Mesendoderm (in vitro differentiated cells): ENCODE measurements around the gene RNF6.
A peak's percentile ranks its signal among the peaks of the same experiment; 100 is the strongest.
"Not testable (repeated sequence)": the region's sequence is repeated elsewhere in the genome, so short reads cannot be mapped to it uniquely, and the experiment has no call there.

Source experiments
- DNase-seq: peaks from one replicate; pipeline ENCODE4 v3.0.0; 2013
- H2AK5ac ChIP-seq: 2 replicates; pipeline ENCODE4 v1.6.1; 2013; ENCODE audit warnings: low read length, inconsistent platforms
- H2BK120ac ChIP-seq: 2 replicates; pipeline ENCODE4 v1.6.1; 2013; ENCODE audit warnings: low read depth, mild to moderate bottlenecking, low read length, moderate library complexity, mixed read lengths
- H2BK15ac ChIP-seq: replicated peaks from 2 replicates; pipeline ENCODE4 v1.6.1; 2013; ENCODE audit warnings: low read depth, mild to moderate bottlenecking, moderate library complexity
- H2BK5ac ChIP-seq: 2 replicates; pipeline ENCODE4 v1.6.1; 2013; ENCODE audit warnings: low read length, inconsistent platforms
- H3K18ac ChIP-seq: 2 replicates; pipeline ENCODE4 v1.6.1; 2013; ENCODE audit warnings: mild to moderate bottlenecking, low read length, mixed read lengths
- H3K23ac ChIP-seq: one replicate; pipeline ENCODE4 v1.6.1; 2013; ENCODE audit warnings: low read length
- H3K27ac ChIP-seq: 2 replicates; pipeline ENCODE4 v1.5.1; 2013; ENCODE audit warnings: low read depth, mild to moderate bottlenecking, inconsistent platforms, low read length, moderate library complexity
- H3K27me3 ChIP-seq: 2 replicates; pipeline ENCODE4 v1.6.1; 2013; ENCODE audit warnings: low read length, control low read depth, mild to moderate bottlenecking, inconsistent platforms; ENCODE audit not compliant: insufficient read depth, poor library complexity
- H3K36me3 ChIP-seq: 2 replicates; pipeline ENCODE4 v1.6.1; 2013; ENCODE audit warnings: low read length, inconsistent platforms; ENCODE audit not compliant: control insufficient read depth, insufficient read depth
- H3K4ac ChIP-seq: one replicate; pipeline ENCODE4 v1.6.1; 2013; ENCODE audit warnings: low read depth, mild to moderate bottlenecking, low read length, moderate library complexity
- H3K4me1 ChIP-seq: 2 replicates; pipeline ENCODE4 v1.6.1; 2013; ENCODE audit warnings: low read depth, low read length, inconsistent platforms; ENCODE audit not compliant: control insufficient read depth
- H3K4me2 ChIP-seq: 2 replicates; pipeline ENCODE4 v1.6.1; 2013; ENCODE audit warnings: low read length
- H3K4me3 ChIP-seq: 2 replicates; pipeline ENCODE4 v1.5.1; 2013; ENCODE audit warnings: mild to moderate bottlenecking, low read length
- H3K56ac ChIP-seq: one replicate; pipeline ENCODE4 v1.6.1; 2013; ENCODE audit warnings: low read length
- H3K79me1 ChIP-seq: 2 replicates; pipeline ENCODE4 v1.6.1; 2013; ENCODE audit warnings: low read length, inconsistent platforms
- H3K79me2 ChIP-seq: 2 replicates; pipeline ENCODE4 v1.6.1; 2013; ENCODE audit warnings: mild to moderate bottlenecking, low read length; ENCODE audit not compliant: control insufficient read depth, insufficient read depth
- H3K9ac ChIP-seq: 2 replicates; pipeline ENCODE4 v1.6.1; 2013; ENCODE audit warnings: low read length, inconsistent platforms
- H4K5ac ChIP-seq: one replicate; pipeline ENCODE4 v1.6.1; 2013; ENCODE audit warnings: low read length
- H4K8ac ChIP-seq: one replicate; pipeline ENCODE4 v1.6.1; 2013; ENCODE audit warnings: low read depth, mild to moderate bottlenecking, control low read depth, low read length, moderate library complexity
- WGBS: extraction: QIAGEN DNeasy Blood & Tissue Kit; methylation state at CpG from one replicate; pipeline ENCODE4 v1.1.7; 2013; ENCODE audit warnings: low lambda C conversion rate, missing lambda C conversion rate; ENCODE audit not compliant: insufficient coverage; ENCODE audit errors: extremely low coverage; 5-methylcytosine and 5-hydroxymethylcytosine counted together

The RNF6 gene

GRCh38 chr13:26253262-26253786 lies 31.2 kb upstream of the RNF6 start:
- Histone ChIP-seq H3K18ac (peak overlapping the region; percentile 23), H3K79me2 (peaks cover 19% of the 10 kb centered on the region), H4K5ac (no peak overlapping the region), H3K4me1 (no peaks in the 10 kb centered on the region), H3K56ac (peak overlapping the region; percentile 77), H2BK120ac (no peak overlapping the region), H2AK5ac (no peak overlapping the region), H3K23ac (no peak overlapping the region), H3K27ac (no peak overlapping the region), H3K4me2 (peak overlapping the region; percentile 46), H2BK15ac (no peak overlapping the region), H3K36me3 (no peaks in the 10 kb centered on the region), H3K4ac (no peak overlapping the region), H3K27me3 (no peaks in the 10 kb centered on the region), H4K8ac (no peak overlapping the region), H3K79me1 (no peaks in the 10 kb centered on the region), H3K9ac (peak overlapping the region; percentile 36), H2BK5ac (no peak overlapping the region), H3K4me3 (no peak overlapping the region)
- DNase-seq = no peak
- WGBS = no CpG with 5 or more reads among the region's 9 CpGs

- not testable (repeated sequence) for H3K36me3 ChIP-seq, H2BK5ac ChIP-seq, H3K4ac ChIP-seq, H3K23ac ChIP-seq, H3K4me1 ChIP-seq, H2BK120ac ChIP-seq, H3K79me1 ChIP-seq, H3K4me2 ChIP-seq, H3K4me3 ChIP-seq, H3K56ac ChIP-seq, H3K27me3 ChIP-seq, H3K18ac ChIP-seq, DNase-seq, H3K27ac ChIP-seq, H4K5ac ChIP-seq, H4K8ac ChIP-seq, H3K9ac ChIP-seq, H2AK5ac ChIP-seq
- H2BK15ac ChIP-seq = peak overlapping the region; percentile 48
- peaks cover 13% of the 10 kb centered on the region for H3K79me2 ChIP-seq
- no CpG with 5 or more reads among the region's 4 CpGs for WGBS
These were observed 29.9 kb upstream of the RNF6 start for GRCh38 chr13:26252006-26252405.

- H2BK120ac ChIP-seq = no peak overlapping the region
- no peak overlapping the region for H2BK15ac ChIP-seq
- no peak overlapping the region for H3K4me2 ChIP-seq
- H3K4ac ChIP-seq = no peak overlapping the region
- H4K5ac ChIP-seq = no peak overlapping the region
- H3K4me3 ChIP-seq = no peak overlapping the region
- H3K23ac ChIP-seq = no peak overlapping the region
- H3K27me3 ChIP-seq = no peaks in the 10 kb centered on the region
- no peaks in the 10 kb centered on the region for H3K36me3 ChIP-seq
- H3K18ac ChIP-seq = no peak overlapping the region
- H2AK5ac ChIP-seq = no peak overlapping the region
- H4K8ac ChIP-seq = no peak overlapping the region
- no peaks in the 10 kb centered on the region for H3K79me1 ChIP-seq
- no peak overlapping the region for H3K27ac ChIP-seq
- H3K56ac ChIP-seq = no peak overlapping the region
- H3K4me1 ChIP-seq = no peaks in the 10 kb centered on the region
- no peak for DNase-seq
- H3K79me2 ChIP-seq = peaks cover under 1% of the 10 kb centered on the region
- H3K9ac ChIP-seq = no peak overlapping the region
- H2BK5ac ChIP-seq = no peak overlapping the region
These were observed 27.4 kb upstream of the RNF6 start for GRCh38 chr13:26249551-26249950.

- no CpG with 5 or more reads among the region's 3 CpGs for WGBS
- H3K27ac ChIP-seq = no peak overlapping the region
These were observed 25.5 kb upstream of the RNF6 start for GRCh38 chr13:26247608-26248007.

GRCh38 chr13:26247011-26247410 lies 24.9 kb upstream of the RNF6 start:
- Histone ChIP-seq H3K79me2 (no peaks in the 10 kb centered on the region), H3K27me3 (no peaks in the 10 kb centered on the region), H2BK15ac (no peak overlapping the region), H3K23ac (no peak overlapping the region), H3K79me1 (no peaks in the 10 kb centered on the region), H3K27ac (no peak overlapping the region), H2BK120ac (no peak overlapping the region), H3K56ac (no peak overlapping the region), H4K8ac (no peak overlapping the region), H3K36me3 (no peaks in the 10 kb centered on the region), H3K4me3 (no peak overlapping the region), H3K4me2 (no peak overlapping the region), H3K9ac (no peak overlapping the region), H2AK5ac (no peak overlapping the region), H4K5ac (no peak overlapping the region), H3K18ac (no peak overlapping the region), H3K4ac (no peak overlapping the region), H3K4me1 (no peaks in the 10 kb centered on the region), H2BK5ac (no peak overlapping the region)
- no CpG with 5 or more reads among the region's 2 CpGs for WGBS
- DNase-seq = no peak

More at GRCh38 chr13:26247608-26248007, 25.5 kb upstream of the RNF6 start:
- Histone ChIP-seq H2BK5ac (no peak overlapping the region), H3K36me3 (no peaks in the 10 kb centered on the region), H2BK120ac (no peak overlapping the region), H3K56ac (no peak overlapping the region), H3K79me2 (no peaks in the 10 kb centered on the region), H4K5ac (no peak overlapping the region), H2BK15ac (no peak overlapping the region), H3K4me2 (no peak overlapping the region), H2AK5ac (no peak overlapping the region), H3K23ac (no peak overlapping the region), H3K27me3 (no peaks in the 10 kb centered on the region), H3K79me1 (no peaks in the 10 kb centered on the region), H3K4me1 (no peaks in the 10 kb centered on the region), H3K18ac (no peak overlapping the region), H4K8ac (no peak overlapping the region), H3K9ac (no peak overlapping the region), H3K4me3 (no peak overlapping the region), H3K4ac (no peak overlapping the region)
- peak; percentile 14 for DNase-seq

- H2BK5ac ChIP-seq = no peak overlapping the region
- no peak overlapping the region for H4K8ac ChIP-seq
- no peaks in the 10 kb centered on the region for H3K79me2 ChIP-seq
- no peak overlapping the region for H2BK120ac ChIP-seq
- H3K18ac ChIP-seq = no peak overlapping the region
- no peak overlapping the region for H3K4ac ChIP-seq
- H3K27me3 ChIP-seq = no peaks in the 10 kb centered on the region
- no peak overlapping the region for H2BK15ac ChIP-seq
- H3K4me3 ChIP-seq = no peak overlapping the region
- DNase-seq = peak; percentile 13
- H4K5ac ChIP-seq = no peak overlapping the region
- no peaks in the 10 kb centered on the region for H3K4me1 ChIP-seq
- no peak overlapping the region for H3K4me2 ChIP-seq
- WGBS = no CpG with 5 or more reads among the region's 5 CpGs
- no peak overlapping the region for H3K56ac ChIP-seq
- H2AK5ac ChIP-seq = no peak overlapping the region
- no peak overlapping the region for H3K27ac ChIP-seq
- no peak overlapping the region for H3K23ac ChIP-seq
- no peak overlapping the region for H3K9ac ChIP-seq
- H3K36me3 ChIP-seq = no peaks in the 10 kb centered on the region
- H3K79me1 ChIP-seq = no peaks in the 10 kb centered on the region
These were observed 24.0 kb upstream of the RNF6 start for GRCh38 chr13:26246154-26246553.
